Breast epithelium (tissue), 3 donors: ENCODE data around the gene RFX1.

Source experiments
- POLR2A ChIP-seq: fragments of 450-650 bp; IDR thresholded peaks from one replicate; pipeline ENCODE4 v1.6.1; 2016; ENCODE audit warnings: antibody characterized with exemption, mild to moderate bottlenecking, moderate library complexity
- POLR2AphosphoS5 ChIP-seq, 3 donors: sonication (generic); formaldehyde crosslinking; IDR thresholded peaks; one replicate each; pipeline ENCODE4 v1.6.1; 2017; ENCODE audit warnings: antibody characterized with exemption in 3 of 3
- TF ChIP-seq, protein P1 (sequence below), 3 donors: fragments of 450-650 bp; IDR thresholded peaks; one replicate each; pipeline ENCODE4 v1.5.1; 2016 to 2017; ENCODE audit warnings: antibody characterized with exemption in 3 of 3, mild to moderate bottlenecking in 3 of 3, moderate library complexity in 3 of 3

DNA sequence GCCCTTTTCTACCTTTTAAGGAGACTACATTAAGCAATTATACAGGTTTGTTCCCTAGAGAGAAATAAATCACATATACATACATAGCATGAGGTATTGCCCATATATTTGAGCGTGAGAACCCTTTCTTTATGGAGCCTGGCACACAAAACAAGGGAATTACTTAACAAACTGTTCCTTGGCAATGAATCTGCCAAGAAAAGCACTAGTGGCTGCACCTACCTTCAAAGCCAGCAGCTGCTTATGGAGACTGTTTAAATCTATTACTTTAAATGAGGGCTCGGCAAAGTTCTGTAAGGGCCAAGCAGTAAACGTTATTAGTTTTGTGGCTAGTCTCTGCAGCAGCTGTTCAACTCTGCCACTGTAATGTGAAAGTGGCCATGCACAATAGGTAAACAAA, 7.0 kb downstream of the RFX1 start:
- TF ChIP-seq POLR2A (no peak), POLR2AphosphoS5 (IDR thresholded peaks at IDR 0.05) (no peak)
- TF ChIP-seq, protein P1, sequence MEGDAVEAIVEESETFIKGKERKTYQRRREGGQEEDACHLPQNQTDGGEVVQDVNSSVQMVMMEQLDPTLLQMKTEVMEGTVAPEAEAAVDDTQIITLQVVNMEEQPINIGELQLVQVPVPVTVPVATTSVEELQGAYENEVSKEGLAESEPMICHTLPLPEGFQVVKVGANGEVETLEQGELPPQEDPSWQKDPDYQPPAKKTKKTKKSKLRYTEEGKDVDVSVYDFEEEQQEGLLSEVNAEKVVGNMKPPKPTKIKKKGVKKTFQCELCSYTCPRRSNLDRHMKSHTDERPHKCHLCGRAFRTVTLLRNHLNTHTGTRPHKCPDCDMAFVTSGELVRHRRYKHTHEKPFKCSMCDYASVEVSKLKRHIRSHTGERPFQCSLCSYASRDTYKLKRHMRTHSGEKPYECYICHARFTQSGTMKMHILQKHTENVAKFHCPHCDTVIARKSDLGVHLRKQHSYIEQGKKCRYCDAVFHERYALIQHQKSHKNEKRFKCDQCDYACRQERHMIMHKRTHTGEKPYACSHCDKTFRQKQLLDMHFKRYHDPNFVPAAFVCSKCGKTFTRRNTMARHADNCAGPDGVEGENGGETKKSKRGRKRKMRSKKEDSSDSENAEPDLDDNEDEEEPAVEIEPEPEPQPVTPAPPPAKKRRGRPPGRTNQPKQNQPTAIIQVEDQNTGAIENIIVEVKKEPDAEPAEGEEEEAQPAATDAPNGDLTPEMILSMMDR (IDR thresholded peaks at IDR 0.05) = no peak
